Measurements from ENCODE around the gene PHF12.
"Not testable (repeated sequence)": the region's sequence is repeated elsewhere in the genome, so short reads cannot be mapped to it uniquely, and the experiment has no call there.

Gene PHF12

GRCh38 chr17:28901866-28902818, 49.2 kb downstream of the PHF12 start:
- Mint-ChIP-seq H3K4me1 (ENCODE audit: low read depth) (peaks cover 35% of the 10 kb centered on the region), H3K27ac (peak overlapping the region; percentile 90), H3K36me3 (ENCODE audit: low read depth) (peaks cover 47% of the 10 kb centered on the region), H3K9me3 (no peaks in the 10 kb centered on the region), H3K27me3 (ENCODE audit: low read depth) (no peaks in the 10 kb centered on the region), H3K4me3 (peak overlapping the region; percentile 93)

GRCh38 chr17:28900986-28901726, 50.2 kb downstream of the PHF12 start:
- no peaks in the 10 kb centered on the region for H3K27me3 Mint-ChIP-seq (ENCODE audit: low read depth)
- H3K4me1 Mint-ChIP-seq (ENCODE audit: low read depth), result peaks cover 42% of the 10 kb centered on the region
- no peaks in the 10 kb centered on the region for H3K9me3 Mint-ChIP-seq
- H3K36me3 Mint-ChIP-seq (ENCODE audit: low read depth), result peaks cover 45% of the 10 kb centered on the region
- H3K4me3 Mint-ChIP-seq, result peak overlapping the region; percentile 93
- H3K27ac Mint-ChIP-seq, result peak overlapping the region; percentile 90

- Mint-ChIP-seq H3K9me3 (no peaks in the 10 kb centered on the region), H3K27ac (peak overlapping the region; percentile 17), H3K36me3 (ENCODE audit: low read depth) (peaks cover 38% of the 10 kb centered on the region), H3K27me3 (ENCODE audit: low read depth) (no peaks in the 10 kb centered on the region), H3K4me1 (ENCODE audit: low read depth) (peaks cover 51% of the 10 kb centered on the region), H3K4me3 (peak overlapping the region; percentile 33)
Measured at GRCh38 chr17:28899212-28899815, 52.0 kb downstream of the PHF12 start.

GRCh38 chr17:28898527-28898955, 52.8 kb downstream of the PHF12 start:
- Mint-ChIP-seq H3K9me3 (no peaks in the 10 kb centered on the region), H3K4me1 (ENCODE audit: low read depth) (peaks cover 56% of the 10 kb centered on the region)

GRCh38 chr17:28897769-28898526, 53.4 kb downstream of the PHF12 start:
- no peaks in the 10 kb centered on the region for H3K9me3 Mint-ChIP-seq
- H3K36me3 Mint-ChIP-seq (ENCODE audit: low read depth), result peaks cover 44% of the 10 kb centered on the region
- peaks cover 58% of the 10 kb centered on the region for H3K4me1 Mint-ChIP-seq (ENCODE audit: low read depth)
- no peaks in the 10 kb centered on the region for H3K27me3 Mint-ChIP-seq (ENCODE audit: low read depth)
- peak overlapping the region; percentile 91 for H3K4me3 Mint-ChIP-seq
- H3K27ac Mint-ChIP-seq, result peak overlapping the region; percentile 93

More at GRCh38 chr17:28898527-28898955, 52.8 kb downstream of the PHF12 start:
- H3K4me3 Mint-ChIP-seq, result no peak overlapping the region
- no peak overlapping the region for H3K27ac Mint-ChIP-seq
- no peaks in the 10 kb centered on the region for H3K27me3 Mint-ChIP-seq (ENCODE audit: low read depth)
- H3K36me3 Mint-ChIP-seq (ENCODE audit: low read depth), result peaks cover 38% of the 10 kb centered on the region

- Mint-ChIP-seq H3K36me3 (ENCODE audit: low read depth) (peaks cover 43% of the 10 kb centered on the region), H3K27ac (peak within 1 kb of the TSS; percentile 93), H3K27me3 (ENCODE audit: low read depth) (no peaks in the 10 kb centered on the region), H3K4me3 (peak within 1 kb of the TSS; percentile 91), H3K4me1 (ENCODE audit: low read depth) (peaks cover 61% of the 10 kb centered on the region), H3K9me3 (no peaks in the 10 kb centered on the region)
Measured at GRCh38 chr17:28896884-28897768, 54.2 kb downstream of the PHF12 start, which contains the start of gene FLOT2. Gene FLOT2 (minus strand): TSS chr17:28897733. CDS start chr17:28897574, 159 bp downstream.

GRCh38 chr17:28896491-28896883, 54.8 kb downstream of the PHF12 start:
- Mint-ChIP-seq H3K36me3 (ENCODE audit: low read depth) (peaks cover 37% of the 10 kb centered on the region), H3K27ac (peak overlapping the region; percentile 93), H3K27me3 (ENCODE audit: low read depth) (no peaks in the 10 kb centered on the region), H3K4me3 (peak overlapping the region; percentile 91), H3K4me1 (ENCODE audit: low read depth) (peaks cover 58% of the 10 kb centered on the region), H3K9me3 (no peaks in the 10 kb centered on the region)

GRCh38 chr17:28895794-28896447, 55.4 kb downstream of the PHF12 start:
- H3K36me3 Mint-ChIP-seq (ENCODE audit: low read depth), result peaks cover 37% of the 10 kb centered on the region
- H3K4me3 Mint-ChIP-seq, result peak overlapping the region; percentile 91
- no peaks in the 10 kb centered on the region for H3K9me3 Mint-ChIP-seq
- H3K27me3 Mint-ChIP-seq (ENCODE audit: low read depth), result no peaks in the 10 kb centered on the region
- peak overlapping the region; percentile 93 for H3K27ac Mint-ChIP-seq
- peaks cover 62% of the 10 kb centered on the region for H3K4me1 Mint-ChIP-seq (ENCODE audit: low read depth)

- Mint-ChIP-seq H3K4me3 (peak overlapping the region; percentile 77), H3K27ac (peak overlapping the region; percentile 99), H3K36me3 (ENCODE audit: low read depth) (peaks cover 30% of the 10 kb centered on the region), H3K4me1 (ENCODE audit: low read depth) (peaks cover 59% of the 10 kb centered on the region)
- not testable (repeated sequence) for H3K9me3 Mint-ChIP-seq; H3K27me3 Mint-ChIP-seq (ENCODE audit: low read depth)
Measured at GRCh38 chr17:28893248-28894183, 57.8 kb downstream of the PHF12 start.

GRCh38 chr17:28892024-28892423, 59.3 kb downstream of the PHF12 start:
- no peak overlapping the region for H3K4me3 Mint-ChIP-seq
- peak overlapping the region; percentile 61 for H3K27ac Mint-ChIP-seq
- H3K27me3 Mint-ChIP-seq (ENCODE audit: low read depth), result no peaks in the 10 kb centered on the region
- peaks cover 24% of the 10 kb centered on the region for H3K36me3 Mint-ChIP-seq (ENCODE audit: low read depth)
- H3K4me1 Mint-ChIP-seq (ENCODE audit: low read depth), result peaks cover 53% of the 10 kb centered on the region
- H3K9me3 Mint-ChIP-seq, result no peaks in the 10 kb centered on the region

GRCh38 chr17:28891201-28891600, 60.1 kb downstream of the PHF12 start:
- Mint-ChIP-seq H3K27ac (peak overlapping the region; percentile 52), H3K27me3 (ENCODE audit: low read depth) (no peaks in the 10 kb centered on the region), H3K9me3 (no peaks in the 10 kb centered on the region), H3K4me3 (no peak overlapping the region), H3K4me1 (ENCODE audit: low read depth) (peaks cover 46% of the 10 kb centered on the region), H3K36me3 (ENCODE audit: low read depth) (peaks cover 23% of the 10 kb centered on the region)

GRCh38 chr17:28889996-28890395, 61.3 kb downstream of the PHF12 start:
- Mint-ChIP-seq H3K27me3 (ENCODE audit: low read depth) (no peaks in the 10 kb centered on the region), H3K4me1 (ENCODE audit: low read depth) (peaks cover 37% of the 10 kb centered on the region), H3K27ac (peak overlapping the region; percentile 49), H3K9me3 (no peaks in the 10 kb centered on the region), H3K4me3 (peak overlapping the region; percentile 11), H3K36me3 (ENCODE audit: low read depth) (peaks cover 28% of the 10 kb centered on the region)

All from T-helper 1 cell treated with Interleukin-12 subunit alpha and Interleukin-12 subunit beta and Interleukin-4 antibody, amounts not matched to agents 30 μg/mL and 1 μg/mL, for 36 hours (primary cell).